Chondrocyte (in vitro differentiated cells): ENCODE results near the gene TBRG1. TPM values are rescaled to one million over a fixed set of nuclear protein-coding genes. Genes with fewer than 3 reads are reported as not detected.

Source experiments
- DNase-seq: peaks from one replicate; pipeline ENCODE4 v3.0.0; 2021; ENCODE audit warnings: mixed read lengths, low spot score
- H3K27ac Mint-ChIP-seq: one replicate; pipeline ENCODE4 v1.8.0; 2021; ENCODE audit warnings: mild to moderate bottlenecking, moderate library complexity, mixed read lengths; ENCODE audit not compliant: unreplicated experiment
- H3K27me3 Mint-ChIP-seq: 2 replicates; pipeline ENCODE4 v1.8.0; 2021; ENCODE audit warnings: low read depth, mixed read lengths
- H3K36me3 Mint-ChIP-seq: 2 replicates; pipeline ENCODE4 v1.8.0; 2021; ENCODE audit warnings: low read depth, mixed read lengths
- H3K4me1 Mint-ChIP-seq: 2 replicates; pipeline ENCODE4 v1.8.0; 2021; ENCODE audit warnings: low read depth, mild to moderate bottlenecking, mixed read lengths
- H3K4me3 Mint-ChIP-seq: one replicate; pipeline ENCODE4 v1.8.0; 2021; ENCODE audit warnings: mild to moderate bottlenecking, moderate library complexity, mixed read lengths; ENCODE audit not compliant: unreplicated experiment
- H3K9me3 Mint-ChIP-seq: 2 replicates; pipeline ENCODE4 v1.8.0; 2021; ENCODE audit warnings: low read depth, mixed read lengths
- CTCF ChIP-seq: fragments of 200-600 bp; sonication (generic); IDR thresholded peaks from 2 replicates; pipeline ENCODE4 v1.5.0; 2021; ENCODE audit warnings: antibody characterized with exemption, mild to moderate bottlenecking, moderate library complexity
- total RNA-seq: library from RNA; stranded (reverse); gene quantifications from 3 replicates; pipeline ENCODE4 v1.2.1, GENCODE V29; 2021

Gene TBRG1
- total RNA-seq, 1 donor from 2014 or later: 30.0 TPM

GRCh38 chr11:124605719-124606118 lies 16.9 kb upstream of the TBRG1 start:
- DNase-seq: no peak
- peaks cover 3% of the 10 kb centered on the region for H3K27me3 Mint-ChIP-seq
- no peak overlapping the region for H3K27ac Mint-ChIP-seq
- H3K4me1 Mint-ChIP-seq: no peaks in the 10 kb centered on the region
- no peaks in the 10 kb centered on the region for H3K9me3 Mint-ChIP-seq
- TF ChIP-seq CTCF: no peak
- no peaks in the 10 kb centered on the region for H3K36me3 Mint-ChIP-seq
- H3K4me3 Mint-ChIP-seq: no peak overlapping the region

- Mint-ChIP-seq H3K27me3 (peaks cover 8% of the 10 kb centered on the region), H3K27ac (no peak overlapping the region), H3K4me3 (no peak overlapping the region), H3K4me1 (no peaks in the 10 kb centered on the region), H3K9me3 (no peaks in the 10 kb centered on the region), H3K36me3 (no peaks in the 10 kb centered on the region)
- no peak for TF ChIP-seq CTCF
- no peak for DNase-seq
Observed at GRCh38 chr11:124608147-124608546, 14.5 kb upstream of the TBRG1 start.

- H3K9me3 Mint-ChIP-seq: no peaks in the 10 kb centered on the region
- no peaks in the 10 kb centered on the region for H3K36me3 Mint-ChIP-seq
- H3K4me1 Mint-ChIP-seq: no peaks in the 10 kb centered on the region
Observed at GRCh38 chr11:124610295-124610694, 12.4 kb upstream of the TBRG1 start.

GRCh38 chr11:124611064-124611463 lies 11.6 kb upstream of the TBRG1 start, which contains the start of gene PANX3:
TSS of gene PANX3 (plus strand) at chr11:124611428. CDS start at chr11:124611557, 129 bp downstream.
- Mint-ChIP-seq H3K9me3 (no peaks in the 10 kb centered on the region), H3K27ac (no peak within 1 kb of the TSS), H3K27me3 (peaks cover 17% of the 10 kb centered on the region), H3K4me1 (no peaks in the 10 kb centered on the region), H3K36me3 (no peaks in the 10 kb centered on the region), H3K4me3 (no peak within 1 kb of the TSS)
- no peak for DNase-seq
- no peak for TF ChIP-seq CTCF

More at GRCh38 chr11:124610295-124610694, 12.4 kb upstream of the TBRG1 start:
- no peak overlapping the region for H3K27ac Mint-ChIP-seq
- DNase-seq: no peak
- H3K27me3 Mint-ChIP-seq: peaks cover 17% of the 10 kb centered on the region
- TF ChIP-seq CTCF: no peak
- H3K4me3 Mint-ChIP-seq: no peak overlapping the region

- Mint-ChIP-seq H3K27ac (no peak overlapping the region), H3K4me3 (no peak overlapping the region), H3K36me3 (no peaks in the 10 kb centered on the region), H3K4me1 (no peaks in the 10 kb centered on the region), H3K27me3 (peaks cover 15% of the 10 kb centered on the region), H3K9me3 (no peaks in the 10 kb centered on the region)
- no peak for TF ChIP-seq CTCF
- DNase-seq: no peak
Observed at GRCh38 chr11:124612045-124612444, 10.6 kb upstream of the TBRG1 start.
